ENCODE measurements around the gene OSTC. TPM values are rescaled to one million over a fixed set of nuclear protein-coding genes. Genes with fewer than 3 reads are reported as not detected.
A peak's percentile ranks its signal among the peaks of the same experiment; 100 is the strongest.

The OSTC gene
- total and polyA plus RNA-seq, 9 of the 15 experiments (the other 6 are each of a cell fraction or from before 2014, with no cell fraction given) = 112 to 966 (median 235) TPM

DNA sequence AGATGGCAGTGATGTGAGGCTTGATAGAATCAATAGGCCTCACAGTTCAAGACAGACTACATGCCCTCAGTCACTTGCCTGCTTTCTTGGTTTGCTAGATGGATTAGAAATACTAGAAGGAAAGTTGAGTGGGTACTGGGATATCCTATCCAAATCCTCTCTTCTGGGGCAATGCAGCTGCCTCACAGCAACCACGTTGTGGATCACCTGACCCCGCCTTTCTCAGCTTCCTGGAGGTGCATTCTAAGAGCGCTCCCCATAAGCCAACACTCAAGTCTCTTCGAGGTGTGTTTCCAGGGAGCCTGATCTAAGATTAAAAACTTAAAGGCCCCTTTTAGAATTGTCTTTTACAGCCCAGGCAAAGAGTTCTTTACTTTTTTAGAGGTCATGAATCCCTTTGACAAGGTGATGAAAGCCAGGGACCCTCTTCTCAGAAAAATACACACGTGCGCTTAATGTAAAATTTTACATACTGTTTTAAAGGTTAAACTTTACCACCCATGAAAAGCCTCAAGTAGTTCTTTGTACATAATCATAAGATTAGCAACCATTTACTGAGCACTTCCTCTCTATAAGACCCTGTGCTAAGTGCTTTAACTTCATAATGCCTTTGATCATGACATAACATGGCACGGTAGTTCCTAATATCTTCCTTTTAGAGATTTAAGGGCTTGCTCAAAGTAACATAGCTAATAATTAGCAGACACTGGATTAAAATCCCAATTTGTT lies 30.9 kb upstream of the OSTC start (continued):
- TF ChIP-seq, protein P1, sequence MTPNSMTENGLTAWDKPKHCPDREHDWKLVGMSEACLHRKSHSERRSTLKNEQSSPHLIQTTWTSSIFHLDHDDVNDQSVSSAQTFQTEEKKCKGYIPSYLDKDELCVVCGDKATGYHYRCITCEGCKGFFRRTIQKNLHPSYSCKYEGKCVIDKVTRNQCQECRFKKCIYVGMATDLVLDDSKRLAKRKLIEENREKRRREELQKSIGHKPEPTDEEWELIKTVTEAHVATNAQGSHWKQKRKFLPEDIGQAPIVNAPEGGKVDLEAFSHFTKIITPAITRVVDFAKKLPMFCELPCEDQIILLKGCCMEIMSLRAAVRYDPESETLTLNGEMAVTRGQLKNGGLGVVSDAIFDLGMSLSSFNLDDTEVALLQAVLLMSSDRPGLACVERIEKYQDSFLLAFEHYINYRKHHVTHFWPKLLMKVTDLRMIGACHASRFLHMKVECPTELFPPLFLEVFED (CRISPR knock-in tag; conservative IDR thresholded peaks at IDR 0.05) = no peak
- TF ChIP-seq ZNF766 (CRISPR knock-in tag; conservative IDR thresholded peaks at IDR 0.05) = 0 out of 2 replicates have a peak, but pooled peaks have one; percentile 8
- no peak for TF ChIP-seq ZNF24 (IDR thresholded peaks at IDR 0.05)
- TF ChIP-seq DACH1 (IDR thresholded peaks at IDR 0.05; ENCODE audit: partially characterized antibody) = no peak
- TF ChIP-seq ZNF217 (CRISPR knock-in tag; IDR thresholded peaks at IDR 0.05) = no peak
- TF ChIP-seq FOS (IDR thresholded peaks at IDR 0.05; ENCODE audit: extremely low read depth, insufficient read length) = no peak
- TF ChIP-seq HCFC1 (IDR thresholded peaks at IDR 0.05; ENCODE audit: low read depth, low read length) = no peak
- no peak for TF ChIP-seq ZEB2 (IDR thresholded peaks at IDR 0.05)
- no peak for TF ChIP-seq SMAD2 (IDR thresholded peaks at IDR 0.05; ENCODE audit: low read depth, low read length)
- peak; percentile 41; the same call in 1 of the 2 replicates for TF ChIP-seq ZFX (CRISPR knock-in tag; IDR thresholded peaks at IDR 0.05)
- TF ChIP-seq, protein P2, sequence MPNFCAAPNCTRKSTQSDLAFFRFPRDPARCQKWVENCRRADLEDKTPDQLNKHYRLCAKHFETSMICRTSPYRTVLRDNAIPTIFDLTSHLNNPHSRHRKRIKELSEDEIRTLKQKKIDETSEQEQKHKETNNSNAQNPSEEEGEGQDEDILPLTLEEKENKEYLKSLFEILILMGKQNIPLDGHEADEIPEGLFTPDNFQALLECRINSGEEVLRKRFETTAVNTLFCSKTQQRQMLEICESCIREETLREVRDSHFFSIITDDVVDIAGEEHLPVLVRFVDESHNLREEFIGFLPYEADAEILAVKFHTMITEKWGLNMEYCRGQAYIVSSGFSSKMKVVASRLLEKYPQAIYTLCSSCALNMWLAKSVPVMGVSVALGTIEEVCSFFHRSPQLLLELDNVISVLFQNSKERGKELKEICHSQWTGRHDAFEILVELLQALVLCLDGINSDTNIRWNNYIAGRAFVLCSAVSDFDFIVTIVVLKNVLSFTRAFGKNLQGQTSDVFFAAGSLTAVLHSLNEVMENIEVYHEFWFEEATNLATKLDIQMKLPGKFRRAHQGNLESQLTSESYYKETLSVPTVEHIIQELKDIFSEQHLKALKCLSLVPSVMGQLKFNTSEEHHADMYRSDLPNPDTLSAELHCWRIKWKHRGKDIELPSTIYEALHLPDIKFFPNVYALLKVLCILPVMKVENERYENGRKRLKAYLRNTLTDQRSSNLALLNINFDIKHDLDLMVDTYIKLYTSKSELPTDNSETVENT (CRISPR knock-in tag; IDR thresholded peaks at IDR 0.05) = no peak
- TF ChIP-seq, protein P3, sequence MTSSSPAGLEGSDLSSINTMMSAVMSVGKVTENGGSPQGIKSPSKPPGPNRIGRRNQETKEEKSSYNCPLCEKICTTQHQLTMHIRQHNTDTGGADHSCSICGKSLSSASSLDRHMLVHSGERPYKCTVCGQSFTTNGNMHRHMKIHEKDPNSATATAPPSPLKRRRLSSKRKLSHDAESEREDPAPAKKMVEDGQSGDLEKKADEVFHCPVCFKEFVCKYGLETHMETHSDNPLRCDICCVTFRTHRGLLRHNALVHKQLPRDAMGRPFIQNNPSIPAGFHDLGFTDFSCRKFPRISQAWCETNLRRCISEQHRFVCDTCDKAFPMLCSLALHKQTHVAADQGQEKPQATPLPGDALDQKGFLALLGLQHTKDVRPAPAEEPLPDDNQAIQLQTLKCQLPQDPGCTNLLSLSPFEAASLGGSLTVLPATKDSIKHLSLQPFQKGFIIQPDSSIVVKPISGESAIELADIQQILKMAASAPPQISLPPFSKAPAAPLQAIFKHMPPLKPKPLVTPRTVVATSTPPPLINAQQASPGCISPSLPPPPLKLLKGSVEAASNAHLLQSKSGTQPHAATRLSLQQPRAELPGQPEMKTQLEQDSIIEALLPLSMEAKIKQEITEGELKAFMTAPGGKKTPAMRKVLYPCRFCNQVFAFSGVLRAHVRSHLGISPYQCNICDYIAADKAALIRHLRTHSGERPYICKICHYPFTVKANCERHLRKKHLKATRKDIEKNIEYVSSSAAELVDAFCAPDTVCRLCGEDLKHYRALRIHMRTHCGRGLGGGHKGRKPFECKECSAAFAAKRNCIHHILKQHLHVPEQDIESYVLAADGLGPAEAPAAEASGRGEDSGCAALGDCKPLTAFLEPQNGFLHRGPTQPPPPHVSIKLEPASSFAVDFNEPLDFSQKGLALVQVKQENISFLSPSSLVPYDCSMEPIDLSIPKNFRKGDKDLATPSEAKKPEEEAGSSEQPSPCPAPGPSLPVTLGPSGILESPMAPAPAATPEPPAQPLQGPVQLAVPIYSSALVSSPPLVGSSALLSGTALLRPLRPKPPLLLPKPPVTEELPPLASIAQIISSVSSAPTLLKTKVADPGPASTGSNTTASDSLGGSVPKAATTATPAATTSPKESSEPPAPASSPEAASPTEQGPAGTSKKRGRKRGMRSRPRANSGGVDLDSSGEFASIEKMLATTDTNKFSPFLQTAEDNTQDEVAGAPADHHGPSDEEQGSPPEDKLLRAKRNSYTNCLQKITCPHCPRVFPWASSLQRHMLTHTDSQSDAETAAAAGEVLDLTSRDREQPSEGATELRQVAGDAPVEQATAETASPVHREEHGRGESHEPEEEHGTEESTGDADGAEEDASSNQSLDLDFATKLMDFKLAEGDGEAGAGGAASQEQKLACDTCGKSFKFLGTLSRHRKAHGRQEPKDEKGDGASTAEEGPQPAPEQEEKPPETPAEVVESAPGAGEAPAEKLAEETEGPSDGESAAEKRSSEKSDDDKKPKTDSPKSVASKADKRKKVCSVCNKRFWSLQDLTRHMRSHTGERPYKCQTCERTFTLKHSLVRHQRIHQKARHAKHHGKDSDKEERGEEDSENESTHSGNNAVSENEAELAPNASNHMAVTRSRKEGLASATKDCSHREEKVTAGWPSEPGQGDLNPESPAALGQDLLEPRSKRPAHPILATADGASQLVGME (CRISPR knock-in tag; IDR thresholded peaks at IDR 0.05) = no peak
- TF ChIP-seq, protein P4, sequence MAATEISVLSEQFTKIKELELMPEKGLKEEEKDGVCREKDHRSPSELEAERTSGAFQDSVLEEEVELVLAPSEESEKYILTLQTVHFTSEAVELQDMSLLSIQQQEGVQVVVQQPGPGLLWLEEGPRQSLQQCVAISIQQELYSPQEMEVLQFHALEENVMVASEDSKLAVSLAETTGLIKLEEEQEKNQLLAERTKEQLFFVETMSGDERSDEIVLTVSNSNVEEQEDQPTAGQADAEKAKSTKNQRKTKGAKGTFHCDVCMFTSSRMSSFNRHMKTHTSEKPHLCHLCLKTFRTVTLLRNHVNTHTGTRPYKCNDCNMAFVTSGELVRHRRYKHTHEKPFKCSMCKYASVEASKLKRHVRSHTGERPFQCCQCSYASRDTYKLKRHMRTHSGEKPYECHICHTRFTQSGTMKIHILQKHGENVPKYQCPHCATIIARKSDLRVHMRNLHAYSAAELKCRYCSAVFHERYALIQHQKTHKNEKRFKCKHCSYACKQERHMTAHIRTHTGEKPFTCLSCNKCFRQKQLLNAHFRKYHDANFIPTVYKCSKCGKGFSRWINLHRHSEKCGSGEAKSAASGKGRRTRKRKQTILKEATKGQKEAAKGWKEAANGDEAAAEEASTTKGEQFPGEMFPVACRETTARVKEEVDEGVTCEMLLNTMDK (IDR thresholded peaks at IDR 0.05; ENCODE audit: borderline replicate concordance, insufficient read depth, low read depth, low read length, poor library complexity, severe bottlenecking) = no peak
